ENCODE measurements around the gene INMT.

DNA sequence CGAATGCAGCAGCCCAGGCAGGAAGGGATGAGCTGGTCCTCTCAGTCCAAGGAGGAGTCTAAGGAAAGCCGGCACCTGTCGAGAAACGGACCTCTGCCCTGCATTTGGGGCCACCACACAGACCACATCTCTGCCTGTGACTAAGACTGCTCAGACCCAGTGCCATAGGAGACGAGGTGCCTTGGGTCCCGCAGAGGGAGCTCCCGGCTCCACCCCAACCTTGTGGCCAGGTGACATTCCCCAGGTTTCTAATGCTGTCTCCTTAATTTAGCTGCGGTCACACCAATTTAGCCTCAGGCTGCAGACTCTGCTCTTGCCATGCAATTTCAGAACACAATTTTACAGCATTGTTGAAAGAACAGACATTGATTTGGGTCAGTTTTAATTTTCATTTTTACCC, 46.9 kb upstream of the INMT start:
- TF ChIP-seq, protein P1, sequence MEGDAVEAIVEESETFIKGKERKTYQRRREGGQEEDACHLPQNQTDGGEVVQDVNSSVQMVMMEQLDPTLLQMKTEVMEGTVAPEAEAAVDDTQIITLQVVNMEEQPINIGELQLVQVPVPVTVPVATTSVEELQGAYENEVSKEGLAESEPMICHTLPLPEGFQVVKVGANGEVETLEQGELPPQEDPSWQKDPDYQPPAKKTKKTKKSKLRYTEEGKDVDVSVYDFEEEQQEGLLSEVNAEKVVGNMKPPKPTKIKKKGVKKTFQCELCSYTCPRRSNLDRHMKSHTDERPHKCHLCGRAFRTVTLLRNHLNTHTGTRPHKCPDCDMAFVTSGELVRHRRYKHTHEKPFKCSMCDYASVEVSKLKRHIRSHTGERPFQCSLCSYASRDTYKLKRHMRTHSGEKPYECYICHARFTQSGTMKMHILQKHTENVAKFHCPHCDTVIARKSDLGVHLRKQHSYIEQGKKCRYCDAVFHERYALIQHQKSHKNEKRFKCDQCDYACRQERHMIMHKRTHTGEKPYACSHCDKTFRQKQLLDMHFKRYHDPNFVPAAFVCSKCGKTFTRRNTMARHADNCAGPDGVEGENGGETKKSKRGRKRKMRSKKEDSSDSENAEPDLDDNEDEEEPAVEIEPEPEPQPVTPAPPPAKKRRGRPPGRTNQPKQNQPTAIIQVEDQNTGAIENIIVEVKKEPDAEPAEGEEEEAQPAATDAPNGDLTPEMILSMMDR (IDR thresholded peaks at IDR 0.05; ENCODE audit: insufficient read depth, low read length): no peak
- TF ChIP-seq, protein P2, sequence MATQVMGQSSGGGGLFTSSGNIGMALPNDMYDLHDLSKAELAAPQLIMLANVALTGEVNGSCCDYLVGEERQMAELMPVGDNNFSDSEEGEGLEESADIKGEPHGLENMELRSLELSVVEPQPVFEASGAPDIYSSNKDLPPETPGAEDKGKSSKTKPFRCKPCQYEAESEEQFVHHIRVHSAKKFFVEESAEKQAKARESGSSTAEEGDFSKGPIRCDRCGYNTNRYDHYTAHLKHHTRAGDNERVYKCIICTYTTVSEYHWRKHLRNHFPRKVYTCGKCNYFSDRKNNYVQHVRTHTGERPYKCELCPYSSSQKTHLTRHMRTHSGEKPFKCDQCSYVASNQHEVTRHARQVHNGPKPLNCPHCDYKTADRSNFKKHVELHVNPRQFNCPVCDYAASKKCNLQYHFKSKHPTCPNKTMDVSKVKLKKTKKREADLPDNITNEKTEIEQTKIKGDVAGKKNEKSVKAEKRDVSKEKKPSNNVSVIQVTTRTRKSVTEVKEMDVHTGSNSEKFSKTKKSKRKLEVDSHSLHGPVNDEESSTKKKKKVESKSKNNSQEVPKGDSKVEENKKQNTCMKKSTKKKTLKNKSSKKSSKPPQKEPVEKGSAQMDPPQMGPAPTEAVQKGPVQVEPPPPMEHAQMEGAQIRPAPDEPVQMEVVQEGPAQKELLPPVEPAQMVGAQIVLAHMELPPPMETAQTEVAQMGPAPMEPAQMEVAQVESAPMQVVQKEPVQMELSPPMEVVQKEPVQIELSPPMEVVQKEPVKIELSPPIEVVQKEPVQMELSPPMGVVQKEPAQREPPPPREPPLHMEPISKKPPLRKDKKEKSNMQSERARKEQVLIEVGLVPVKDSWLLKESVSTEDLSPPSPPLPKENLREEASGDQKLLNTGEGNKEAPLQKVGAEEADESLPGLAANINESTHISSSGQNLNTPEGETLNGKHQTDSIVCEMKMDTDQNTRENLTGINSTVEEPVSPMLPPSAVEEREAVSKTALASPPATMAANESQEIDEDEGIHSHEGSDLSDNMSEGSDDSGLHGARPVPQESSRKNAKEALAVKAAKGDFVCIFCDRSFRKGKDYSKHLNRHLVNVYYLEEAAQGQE (IDR thresholded peaks at IDR 0.05; ENCODE audit: insufficient replicate concordance, low read depth): no peak
- TF ChIP-seq POLR2AphosphoS5 (IDR thresholded peaks at IDR 0.05; ENCODE audit: low read depth) (no peak), GABPA (IDR thresholded peaks at IDR 0.05; ENCODE audit: low read depth) (no peak)

All from HL-60 (cell line).